VCaP (cell line): Measurements from ENCODE around the gene GRB10.

ENCODE experiments used
- H3K27ac ChIP-seq: fragments of 450-650 bp; 2 replicates; pipeline ENCODE4 v1.5.1; 2017
- TF ChIP-seq, protein P1 (sequence below): fragments of 450-650 bp; conservative IDR thresholded peaks from 2 replicates; pipeline ENCODE4 v1.5.1; 2017; ENCODE audit warnings: mild to moderate bottlenecking, moderate library complexity

Gene GRB10

DNA sequence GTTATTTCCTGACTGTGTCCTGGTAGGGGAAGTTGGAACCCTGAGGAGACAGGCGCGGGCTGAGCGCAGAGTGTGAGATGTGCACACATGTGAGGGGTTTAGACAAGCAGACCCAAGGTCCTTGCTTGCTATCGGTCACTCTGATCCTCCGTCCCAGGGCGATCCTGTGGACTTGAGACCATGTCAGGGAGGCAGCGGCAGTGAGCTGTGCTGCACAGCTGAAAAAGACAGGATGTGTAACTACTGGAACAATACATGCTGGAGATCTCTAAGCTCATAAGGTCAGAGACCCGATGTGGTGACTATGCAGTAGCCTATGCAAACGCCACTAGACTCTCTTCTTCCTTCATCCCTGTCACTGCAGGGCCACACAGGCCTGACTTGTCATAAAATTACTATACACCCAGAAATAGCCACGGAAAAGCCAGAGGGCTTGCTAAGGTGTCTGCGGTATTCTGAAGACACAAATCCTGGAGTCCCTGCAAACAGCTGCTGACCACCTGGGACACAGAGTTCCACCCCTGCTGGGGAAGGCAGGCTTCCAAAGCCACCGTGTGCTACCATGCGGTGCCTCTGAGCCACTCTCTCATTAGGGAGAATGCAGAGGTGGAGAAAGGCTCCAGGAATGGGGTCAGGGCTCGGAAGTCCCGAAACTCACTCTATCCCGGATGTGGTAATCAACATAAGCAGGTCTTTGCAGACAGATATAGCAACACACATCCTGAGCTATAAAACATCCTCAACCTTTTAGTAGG, 126.4 kb downstream of the GRB10 start:
- TF ChIP-seq, protein P1, sequence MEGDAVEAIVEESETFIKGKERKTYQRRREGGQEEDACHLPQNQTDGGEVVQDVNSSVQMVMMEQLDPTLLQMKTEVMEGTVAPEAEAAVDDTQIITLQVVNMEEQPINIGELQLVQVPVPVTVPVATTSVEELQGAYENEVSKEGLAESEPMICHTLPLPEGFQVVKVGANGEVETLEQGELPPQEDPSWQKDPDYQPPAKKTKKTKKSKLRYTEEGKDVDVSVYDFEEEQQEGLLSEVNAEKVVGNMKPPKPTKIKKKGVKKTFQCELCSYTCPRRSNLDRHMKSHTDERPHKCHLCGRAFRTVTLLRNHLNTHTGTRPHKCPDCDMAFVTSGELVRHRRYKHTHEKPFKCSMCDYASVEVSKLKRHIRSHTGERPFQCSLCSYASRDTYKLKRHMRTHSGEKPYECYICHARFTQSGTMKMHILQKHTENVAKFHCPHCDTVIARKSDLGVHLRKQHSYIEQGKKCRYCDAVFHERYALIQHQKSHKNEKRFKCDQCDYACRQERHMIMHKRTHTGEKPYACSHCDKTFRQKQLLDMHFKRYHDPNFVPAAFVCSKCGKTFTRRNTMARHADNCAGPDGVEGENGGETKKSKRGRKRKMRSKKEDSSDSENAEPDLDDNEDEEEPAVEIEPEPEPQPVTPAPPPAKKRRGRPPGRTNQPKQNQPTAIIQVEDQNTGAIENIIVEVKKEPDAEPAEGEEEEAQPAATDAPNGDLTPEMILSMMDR, result no peak

DNA sequence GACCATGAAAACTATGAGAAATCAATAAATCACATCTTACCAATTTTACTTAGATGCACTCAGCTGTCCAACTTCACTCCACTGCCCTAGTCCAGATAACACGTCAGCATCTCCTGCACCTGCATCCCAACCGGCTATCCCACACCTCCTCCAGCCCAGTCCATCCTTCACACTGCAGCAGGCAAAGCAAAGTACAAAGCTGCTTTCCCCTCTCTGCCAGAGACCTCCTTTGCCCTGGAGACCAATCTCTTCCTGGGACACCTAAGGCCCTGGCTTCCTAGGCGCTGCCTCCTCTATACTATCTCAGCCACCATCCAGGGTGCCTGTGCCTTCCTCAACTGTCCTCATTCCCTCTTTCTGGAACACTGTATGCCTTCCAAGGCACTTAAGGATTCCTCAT, 127.2 kb downstream of the GRB10 start:
- TF ChIP-seq, protein P1, result no peak
- H3K27ac ChIP-seq, result no peak overlapping the region

More for the DNA sequence above, 126.4 kb downstream of the GRB10 start:
- H3K27ac ChIP-seq, result no peak overlapping the region

DNA sequence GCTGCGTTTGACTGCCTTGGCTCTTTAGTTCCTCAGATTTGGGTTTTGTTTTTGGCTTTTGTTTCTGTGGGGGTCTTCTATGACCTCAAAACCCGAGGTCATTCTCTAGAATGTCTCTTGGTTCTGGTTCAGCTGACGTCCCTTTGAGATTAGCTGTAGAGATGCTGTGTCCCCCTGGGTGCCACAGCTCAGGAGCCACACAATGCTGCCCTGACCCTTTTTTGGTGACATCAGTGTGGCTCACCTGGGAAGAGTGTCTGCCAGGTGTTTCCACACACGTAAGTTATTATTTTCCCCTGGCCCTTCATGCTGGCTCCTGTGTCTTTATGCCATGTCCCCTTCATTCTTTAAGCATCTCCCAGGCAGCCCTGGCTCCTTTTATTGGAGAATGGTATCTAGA, 127.7 kb downstream of the GRB10 start:
- TF ChIP-seq, protein P1, result no peak
- H3K27ac ChIP-seq, result no peak overlapping the region

DNA sequence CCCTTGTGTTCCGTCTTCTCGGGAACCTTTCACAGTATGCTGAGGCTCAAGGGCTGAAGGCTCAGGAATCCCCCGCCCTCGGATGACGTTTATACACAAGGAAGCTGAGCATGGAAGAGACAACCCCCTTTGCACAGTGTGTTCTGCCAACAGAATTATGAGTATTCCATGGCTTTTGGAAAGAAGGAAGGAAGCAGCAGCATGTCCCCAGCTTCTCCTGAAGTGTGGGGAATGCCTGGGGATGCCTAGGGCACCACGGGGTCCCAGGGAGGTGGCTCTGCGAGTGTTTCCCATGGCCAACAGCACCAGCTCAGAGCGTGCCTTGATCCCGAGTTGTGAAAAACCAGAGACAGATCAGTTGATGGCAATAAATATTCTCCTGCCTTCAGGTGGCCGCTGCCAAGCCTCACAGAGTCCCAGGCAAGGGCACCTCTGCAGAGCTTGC, 128.7 kb downstream of the GRB10 start:
- H3K27ac ChIP-seq, result no peak overlapping the region
- TF ChIP-seq, protein P1, result no peak

DNA sequence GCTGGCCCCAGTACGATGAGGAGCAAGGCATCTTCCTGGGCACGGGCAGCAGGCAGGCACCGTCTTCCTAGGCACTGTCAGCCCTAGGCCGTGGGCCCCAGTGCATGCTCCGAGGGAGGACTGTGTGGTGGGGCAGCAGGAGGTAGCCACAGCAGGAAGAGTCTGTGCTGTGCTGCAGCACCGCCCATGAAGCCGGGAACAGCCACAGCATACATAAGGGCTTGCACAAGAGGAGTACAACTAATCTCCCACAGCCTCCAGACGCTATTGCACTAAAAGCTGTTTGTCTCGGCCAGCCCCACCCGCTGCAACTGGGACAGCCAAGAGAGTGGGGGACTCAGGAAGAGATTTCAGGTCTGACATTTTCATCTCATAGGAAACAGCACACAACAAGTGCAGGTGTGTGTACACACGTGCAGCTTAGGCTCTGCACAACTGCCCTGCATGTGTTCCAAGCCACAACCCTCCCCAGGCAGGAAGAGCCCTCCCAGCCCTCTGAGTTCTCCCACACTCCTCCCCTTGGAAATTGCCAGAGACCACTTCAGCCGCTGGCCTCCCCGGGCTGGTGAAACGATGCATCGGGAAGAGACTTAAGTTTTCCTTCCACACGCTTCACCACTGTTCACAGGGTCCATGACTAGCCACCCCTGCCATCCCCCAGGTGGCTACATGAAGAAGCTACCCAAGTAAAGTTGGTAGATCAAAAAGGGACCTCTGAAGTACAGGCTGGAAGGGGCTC, 129.4 kb downstream of the GRB10 start:
- no peak overlapping the region for H3K27ac ChIP-seq
- TF ChIP-seq, protein P1, result no peak

DNA sequence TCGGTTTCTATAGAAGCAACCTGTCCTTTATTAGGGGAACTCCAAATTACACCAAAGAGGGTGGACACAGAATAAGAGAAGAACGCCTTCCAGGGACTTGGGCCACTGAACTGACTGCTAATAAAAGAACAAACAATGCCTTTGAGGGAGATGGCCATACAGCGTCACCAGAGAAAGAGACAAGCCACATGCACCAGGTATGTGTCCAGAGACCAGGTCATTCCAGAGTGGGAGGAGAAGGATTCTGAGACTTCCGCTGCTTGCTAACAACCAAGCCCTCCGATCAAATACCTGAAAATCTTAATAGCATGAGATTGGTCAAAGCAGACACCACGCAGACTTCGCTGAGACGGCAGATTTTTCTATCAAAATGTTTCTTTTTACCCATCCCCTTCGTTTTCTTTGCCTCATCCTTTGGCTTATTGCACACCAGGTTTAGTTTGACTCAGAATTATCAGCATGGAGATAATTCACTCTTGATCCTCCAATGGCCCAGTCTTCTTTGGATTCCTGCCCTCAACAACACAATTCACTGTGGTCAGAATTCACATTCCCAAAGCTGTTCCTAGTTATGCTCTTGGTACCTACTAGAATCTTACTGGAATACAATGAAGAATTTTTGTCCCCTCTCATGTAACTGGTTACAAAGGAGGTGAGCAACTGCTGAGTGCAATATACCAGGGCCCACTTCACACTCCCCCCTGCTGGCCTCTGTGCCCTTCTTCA, 130.1 kb downstream of the GRB10 start:
- no peak overlapping the region for H3K27ac ChIP-seq
- TF ChIP-seq, protein P1, result no peak
